Heart left ventricle (tissue), 16 donors: ENCODE data around the gene WNK2. TPM values are rescaled to one million over a fixed set of nuclear protein-coding genes. Genes with fewer than 3 reads are reported as not detected.
A peak's percentile ranks its signal among the peaks of the same experiment; 100 is the strongest.
"Not testable (repeated sequence)": the region's sequence is repeated elsewhere in the genome, so short reads cannot be mapped to it uniquely, and the experiment has no call there.

Source experiments
- ATAC-seq, 4 donors: fragments of 200-7000 bp; cut with Tn5 transposase; one replicate each; pipeline ENCODE4 v1.9.1; 2020 to 2022; ENCODE audit warnings: moderate library complexity in 4 of 4, mild to moderate bottlenecking in 3 of 4, moderate number of reproducible peaks in 1 of 4
- DNase-seq, 5 donors: peaks; one replicate each; pipeline ENCODE4 v3.0.0-alpha.2; 2020
- H3K27ac ChIP-seq, 12 donors: fragments of 200-600 bp; sonication (generic) in 4 of 12; one replicate each; pipeline versions ENCODE4 v1.5.0 to v1.8.0; 2016 to 2022; ENCODE audit warnings: mild to moderate bottlenecking in 2 of 12
- H3K27me3 ChIP-seq, 9 donors: fragments of 200-600 bp; sonication (generic) in 2 of 9; one replicate each; pipeline versions ENCODE4 v1.5.1 to v1.8.0; 2016 to 2022; ENCODE audit warnings: mild to moderate bottlenecking in 3 of 9
- H3K36me3 ChIP-seq, 9 donors: fragments of 200-600 bp; sonication (generic) in 2 of 9; one replicate each; pipeline versions ENCODE4 v1.5.0 to v1.8.0; 2018 to 2022; ENCODE audit warnings: mild to moderate bottlenecking in 2 of 9
- H3K4me1 ChIP-seq, 12 donors: fragments of 200-600 bp; sonication (generic) in 4 of 12; one replicate each; pipeline versions ENCODE4 v1.5.0 to v1.8.0; 2016 to 2022; ENCODE audit warnings: mild to moderate bottlenecking in 3 of 12
- H3K4me3 ChIP-seq, 12 donors: fragments of 200-600 bp; sonication (generic) in 4 of 12; one replicate each; pipeline versions ENCODE4 v1.5.0 to v1.8.0; 2017 to 2022; ENCODE audit warnings: mild to moderate bottlenecking in 9 of 12, moderate library complexity in 4 of 12
- H3K9me3 ChIP-seq, 12 donors: fragments of 200-600 bp; sonication (generic) in 4 of 12; one replicate each; pipeline versions ENCODE4 v1.5.0 to v1.8.0; 2016 to 2022; ENCODE audit warnings: mild to moderate bottlenecking in 1 of 12
- CTCF ChIP-seq, 12 donors: fragments of 200-600 bp; sonication (generic) in 4 of 12; IDR thresholded peaks; one replicate each; pipeline versions ENCODE4 v1.5.0 to v1.8.0; 2018 to 2022; ENCODE audit warnings: antibody characterized with exemption in 12 of 12, mild to moderate bottlenecking in 5 of 12
- POLR2A ChIP-seq, 2 donors: fragments of 450-650 bp; IDR thresholded peaks; one replicate each; pipeline ENCODE4 v1.6.1; 2017; ENCODE audit warnings: antibody characterized with exemption in 2 of 2, mild to moderate bottlenecking in 2 of 2, moderate library complexity in 2 of 2
- WGBS, 4 donors: extraction: QIAGEN DNeasy Blood & Tissue Kit in 2 of 4; methylation state at CpG; one replicate each; pipeline versions ENCODE4 v1.1.5 to v1.1.7; 2013 to 2018; 5-methylcytosine and 5-hydroxymethylcytosine counted together
- intact Hi-C, 10 donors: fragments of 100-400 bp; cut with DNase I; formaldehyde crosslinking; loops; one replicate each; pipeline versions ENCODE4 v1.11.1 to v1.14.2; 2022
- polyA plus RNA-seq, 2 donors: library from polyadenylated mRNA; stranded (reverse); fragments of 200-250 nt; gene quantifications; one replicate each; pipeline ENCODE4 v1.2.3, GENCODE V29; 2013
- total RNA-seq, 9 donors: library from RNA; depleted of rRNA in 2 of 9; stranded (reverse); fragments of >200 nt in 2 of 9; fragmentation: NEBNext Ultra II Directional in 3 of 9; extraction: Animal tissue kit (Norgen Biotek cat#: 25700) in 3 of 9; gene quantifications; one replicate each; pipeline versions ENCODE4 v1.1.0 to v1.2.4, GENCODE V29; 2016 to 2023
- donor health status: ischemic (EF 13 %, LVEDD 7.1; RV severe dilation, severe dysfunction).
- donor health status: healthy with polysubstance abuse.
- donor health status: DM: no; HTN: yes; CAD: no.
- donor health status: DM: no; HTN: no; CAD: no.
- donor health status: ischemic (EF 25% LVEDD 6.9; RV normal size, moderate dysfunction).
- donor health status: ischemic (EF 25% LVEDD 5.7; RV mildly dilated, moderate dysfunction).
- donor health status: healthy.
- donor health status: DM: yes; HTN: yes; CAD: no.
- donor health status: ischemic (EF 35%, LVEDD 5.7; RV mildly dilated, moderate dysfunction).
- donor health status: nonischemic (EF 11% LVEDD 7.7; RV severe dilation, severe dysfunction).
- donor health status: DM: yes; HTN: yes; CAD: no.
- donor health status: PGD.
- donor health status: ischemic (EF 29% LVEDD 5.4; RV normal size, mild dysfunction).
- donor health status: nonischemic (EF 23%, LVEDD 6.1; RV moderate dilation, normal function).

The WNK2 gene
- total and polyA plus RNA-seq, 11 donors, result 29.4 to 206 (median 112) TPM

- Histone ChIP-seq H3K9me3 (peaks cover 0 to 25% (median 8%) of the 10 kb centered on the region in 12 donors), H3K36me3 (no peaks in the 10 kb centered on the region), H3K27ac (no peak overlapping the region), H3K27me3 (no peaks in the 10 kb centered on the region), H3K4me3 (no peak overlapping the region), H3K4me1 (no peaks in the 10 kb centered on the region)
- WGBS, 4 donors, result 78 to 95% (median 90%) methylated on average over 2 of the region's 2 CpGs
- TF ChIP-seq CTCF (IDR thresholded peaks at IDR 0.05) (no peak), POLR2A (IDR thresholded peaks at IDR 0.05) (no peak)
- intact Hi-C loops, result no loop called here
- DNase-seq, result no peak
- no peak for ATAC-seq
Measured at GRCh38 chr9:93364734-93365426, 180.9 kb downstream of the WNK2 start.

- Histone ChIP-seq H3K4me1 (no peaks in the 10 kb centered on the region), H3K4me3 (no peak overlapping the region), H3K36me3 (no peaks in the 10 kb centered on the region), H3K27me3 (no peaks in the 10 kb centered on the region), H3K9me3 (peaks cover 0 to 18% (median 8%) of the 10 kb centered on the region in 12 donors), H3K27ac (no peak overlapping the region)
- WGBS, 4 donors, result 72 to 80% (median 79%) methylated on average over 12 of the region's 12 CpGs
- peak in 1 of 4 donors; percentile 24 for ATAC-seq
- TF ChIP-seq POLR2A (IDR thresholded peaks at IDR 0.05) (no peak), CTCF (IDR thresholded peaks at IDR 0.05) (no peak)
- DNase-seq, result no peak
- intact Hi-C loops, result no loop called here
Measured at GRCh38 chr9:93365427-93366118, 181.6 kb downstream of the WNK2 start.

GRCh38 chr9:93366119-93366447, 182.1 kb downstream of the WNK2 start:
- ATAC-seq, result no peak
- Histone ChIP-seq H3K4me1 (no peaks in the 10 kb centered on the region), H3K4me3 (no peak overlapping the region), H3K9me3 (peaks cover 0 to 15% (median 8%) of the 10 kb centered on the region in 12 donors), H3K36me3 (no peaks in the 10 kb centered on the region), H3K27me3 (no peaks in the 10 kb centered on the region), H3K27ac (no peak overlapping the region)
- 77 to 91% (median 79%) methylated on average over 11 to 12 of the region's 12 CpGs for WGBS, 4 donors
- intact Hi-C loops, result no loop called here
- DNase-seq, result no peak
- TF ChIP-seq CTCF (IDR thresholded peaks at IDR 0.05), result no peak
- TF ChIP-seq POLR2A (IDR thresholded peaks at IDR 0.05), result no peak

- DNase-seq, H3K36me3 ChIP-seq, intact Hi-C loops, ATAC-seq, H3K27ac ChIP-seq, H3K27me3 ChIP-seq, H3K4me3 ChIP-seq, H3K4me1 ChIP-seq: not testable (repeated sequence)
- 87 to 95% (median 92%) methylated on average over 4 of the region's 4 CpGs for WGBS, 4 donors
- peaks cover 0 to 13% (median 7%) of the 10 kb centered on the region in 12 donors for H3K9me3 ChIP-seq
Measured at GRCh38 chr9:93366486-93366885, 182.5 kb downstream of the WNK2 start.
